Naive thymus-derived CD4-positive, alpha-beta T cell (primary cell): ENCODE data around the gene TAL1. TPM values are rescaled to one million over a fixed set of nuclear protein-coding genes. Genes with fewer than 3 reads are reported as not detected.

Source experiments
- ATAC-seq: fragments of 150-1000 bp; cut with Tn5 transposase; 2 replicates; pipeline ENCODE4 v1.10.0; 2021; ENCODE audit warnings: mild to moderate bottlenecking, moderate library complexity
- CTCF ChIA-PET: fragments of 350-600 bp; sonication (Branson Sonifier 250); formaldehyde crosslinking; loops from one replicate; lab custom pipeline; 2021; ENCODE audit warnings: antibody characterized with exemption; lab: Charles Lee
- POLR2A ChIA-PET: fragments of 350-600 bp; sonication (Branson Sonifier 250); formaldehyde crosslinking; loops from one replicate; lab custom pipeline; 2021; ENCODE audit warnings: antibody characterized with exemption, inconsistent platforms; lab: Charles Lee
- DNase-seq, 9 donors: peaks; one replicate each; pipeline versions ENCODE4 v3.0.0 to v3.0.0-alpha.2; 2020 to 2022; ENCODE audit warnings: mixed read lengths in 1 of 9
- H3K27ac ChIP-seq: one replicate; pipeline ENCODE4 v1.7.0; 2013; ENCODE audit warnings: mild to moderate bottlenecking, low read depth, low read length, moderate library complexity
- H3K27me3 ChIP-seq, 2 donors: one replicate each; pipeline ENCODE4 v1.7.0; 2013; ENCODE audit warnings: low read length in 2 of 2, mild to moderate bottlenecking in 2 of 2, moderate library complexity in 2 of 2; ENCODE audit not compliant: control insufficient read depth in 2 of 2, insufficient read depth in 2 of 2
- H3K36me3 ChIP-seq, 3 experiments: 1 replicate in 2 of 3; 2 replicates in 1 of 3; pipeline ENCODE4 v1.7.0; 2013; ENCODE audit warnings: low read length in 3 of 3, mild to moderate bottlenecking in 3 of 3, moderate library complexity in 1 of 3; ENCODE audit not compliant: insufficient read depth in 3 of 3, control insufficient read depth in 2 of 3
- H3K4me1 ChIP-seq, 2 donors: one replicate each; pipeline ENCODE4 v1.7.0; 2013; ENCODE audit warnings: low read length in 2 of 2, mild to moderate bottlenecking in 2 of 2, moderate library complexity in 1 of 2; ENCODE audit not compliant: control insufficient read depth in 2 of 2, insufficient read depth in 2 of 2
- H3K4me3 ChIP-seq: 2 replicates; pipeline ENCODE4 v1.7.0; 2013; ENCODE audit warnings: mild to moderate bottlenecking, low read length
- H3K9me3 ChIP-seq, 3 experiments: 1 replicate in 2 of 3; 2 replicates in 1 of 3; pipeline ENCODE4 v1.7.0; 2013; ENCODE audit warnings: low read length in 3 of 3; ENCODE audit not compliant: control insufficient read depth in 2 of 3
- H3K27ac Mint-ChIP-seq, 9 donors: one replicate each; pipeline ENCODE4 v1.8.0; 2020 to 2022; ENCODE audit warnings: mixed read lengths in 9 of 9, mild to moderate bottlenecking in 8 of 9, moderate library complexity in 5 of 9, inconsistent platforms in 2 of 9
- H3K27me3 Mint-ChIP-seq, 5 donors: one replicate each; pipeline ENCODE4 v1.8.0; 2021 to 2022; ENCODE audit warnings: mixed read lengths in 5 of 5, mild to moderate bottlenecking in 1 of 5
- H3K36me3 Mint-ChIP-seq, 5 donors: one replicate each; pipeline ENCODE4 v1.8.0; 2020 to 2022; ENCODE audit warnings: mixed read lengths in 5 of 5, mild to moderate bottlenecking in 3 of 5, inconsistent platforms in 1 of 5
- H3K4me1 Mint-ChIP-seq, 7 donors: one replicate each; pipeline ENCODE4 v1.8.0; 2020 to 2022; ENCODE audit warnings: mixed read lengths in 7 of 7, mild to moderate bottlenecking in 3 of 7, inconsistent platforms in 1 of 7
- H3K4me3 Mint-ChIP-seq, 10 donors: one replicate each; pipeline ENCODE4 v1.8.0; 2020 to 2022; ENCODE audit warnings: mild to moderate bottlenecking in 10 of 10, mixed read lengths in 10 of 10, moderate library complexity in 6 of 10, inconsistent platforms in 2 of 10
- H3K9me3 Mint-ChIP-seq, 11 donors: one replicate each; pipeline ENCODE4 v1.8.0; 2020 to 2022; ENCODE audit warnings: mixed read lengths in 11 of 11, mild to moderate bottlenecking in 4 of 11, inconsistent platforms in 1 of 11, moderate library complexity in 1 of 11
- intact Hi-C, 2 donors: fragments of 100-400 bp; cut with micrococcal nuclease; formaldehyde crosslinking; loops; one replicate each; pipeline ENCODE4 v1.15.1; 2023
- polyA plus RNA-seq, 2 donors: library from polyadenylated mRNA; unstranded; fragments of 300-500 nt; fragmentation: Illumina TruSeq; gene quantifications; one replicate each; pipeline ENCODE4 v1.2.3, GENCODE V29; 2021
- total RNA-seq, 6 experiments: library from RNA in 5 of 6; stranded (reverse) in 5 of 6; gene quantifications; 1 replicate in 5 of 6; 2 replicates in 1 of 6; pipeline ENCODE4 v1.2.3 and lab custom pipeline; 2021 to 2026

The TAL1 gene
- total and polyA plus RNA-seq, 7 experiments from 2014 or later, result 0.42 to 4.0 TPM; not detected in 5

GRCh38 chr1:47215713-47216112, 16.3 kb downstream of the TAL1 start:
- CTCF ChIA-PET, result no interaction called here
- intact Hi-C loops, result no loop called here
- H3K27me3 ChIP-seq, result no peaks in the 10 kb centered on the region
- H3K4me3 ChIP-seq, result no peak overlapping the region
- H3K27me3 Mint-ChIP-seq, result peaks cover under 1 to 9% (median 7%) of the 10 kb centered on the region in 5 donors
- no peak overlapping the region for H3K27ac ChIP-seq
- DNase-seq (no peak), ATAC-seq (no peak)
- H3K9me3 Mint-ChIP-seq, result peaks cover 0 to 2% (median 0%) of the 10 kb centered on the region in 11 donors
- H3K4me3 Mint-ChIP-seq, result no peak overlapping the region
- H3K9me3 ChIP-seq, result no peaks in the 10 kb centered on the region
- no peaks in the 10 kb centered on the region for H3K36me3 ChIP-seq
- no peaks in the 10 kb centered on the region for H3K4me1 ChIP-seq
- peaks cover 0 to 6% (median 0%) of the 10 kb centered on the region in 5 donors for H3K36me3 Mint-ChIP-seq
- POLR2A ChIA-PET, result no interaction called here
- H3K27ac Mint-ChIP-seq, result no peak overlapping the region
- H3K4me1 Mint-ChIP-seq, result peaks cover 0 to 6% (median 0%) of the 10 kb centered on the region in 7 donors

- H3K36me3 ChIP-seq, result no peaks in the 10 kb centered on the region
- Mint-ChIP-seq H3K9me3 (no peaks in the 10 kb centered on the region), H3K27ac (no peak overlapping the region), H3K4me1 (peaks cover 0 to 12% (median 0%) of the 10 kb centered on the region in 7 donors), H3K36me3 (no peaks in the 10 kb centered on the region), H3K27me3 (peaks cover 0 to 14% (median 0%) of the 10 kb centered on the region in 5 donors), H3K4me3 (no peak overlapping the region)
- H3K27ac ChIP-seq, result no peak overlapping the region
- intact Hi-C loops, result no loop called here
- no peak for ATAC-seq
- H3K9me3 ChIP-seq, result no peaks in the 10 kb centered on the region
- CTCF ChIA-PET, result no interaction called here
- POLR2A ChIA-PET, result no interaction called here
- H3K4me3 ChIP-seq, result no peak overlapping the region
- no peaks in the 10 kb centered on the region for H3K27me3 ChIP-seq
- no peaks in the 10 kb centered on the region for H3K4me1 ChIP-seq
- DNase-seq, result no peak
Observed at GRCh38 chr1:47214549-47214948, 17.5 kb downstream of the TAL1 start.

- Mint-ChIP-seq H3K4me3 (no peak overlapping the region), H3K4me1 (peaks cover 0 to 12% (median 0%) of the 10 kb centered on the region in 7 donors), H3K27ac (no peak overlapping the region), H3K9me3 (no peaks in the 10 kb centered on the region), H3K36me3 (no peaks in the 10 kb centered on the region), H3K27me3 (peaks cover 0 to 17% (median 6%) of the 10 kb centered on the region in 5 donors)
- no peaks in the 10 kb centered on the region for H3K4me1 ChIP-seq
- H3K36me3 ChIP-seq, result no peaks in the 10 kb centered on the region
- no peak overlapping the region for H3K4me3 ChIP-seq
- H3K27ac ChIP-seq, result no peak overlapping the region
- ATAC-seq (no peak), DNase-seq (no peak)
- ChIA-PET CTCF (no interaction called here), POLR2A (no interaction called here)
- H3K27me3 ChIP-seq, result no peaks in the 10 kb centered on the region
- intact Hi-C loops, result no loop called here
- no peaks in the 10 kb centered on the region for H3K9me3 ChIP-seq
Observed at GRCh38 chr1:47213230-47213963, 18.6 kb downstream of the TAL1 start.

DNA sequence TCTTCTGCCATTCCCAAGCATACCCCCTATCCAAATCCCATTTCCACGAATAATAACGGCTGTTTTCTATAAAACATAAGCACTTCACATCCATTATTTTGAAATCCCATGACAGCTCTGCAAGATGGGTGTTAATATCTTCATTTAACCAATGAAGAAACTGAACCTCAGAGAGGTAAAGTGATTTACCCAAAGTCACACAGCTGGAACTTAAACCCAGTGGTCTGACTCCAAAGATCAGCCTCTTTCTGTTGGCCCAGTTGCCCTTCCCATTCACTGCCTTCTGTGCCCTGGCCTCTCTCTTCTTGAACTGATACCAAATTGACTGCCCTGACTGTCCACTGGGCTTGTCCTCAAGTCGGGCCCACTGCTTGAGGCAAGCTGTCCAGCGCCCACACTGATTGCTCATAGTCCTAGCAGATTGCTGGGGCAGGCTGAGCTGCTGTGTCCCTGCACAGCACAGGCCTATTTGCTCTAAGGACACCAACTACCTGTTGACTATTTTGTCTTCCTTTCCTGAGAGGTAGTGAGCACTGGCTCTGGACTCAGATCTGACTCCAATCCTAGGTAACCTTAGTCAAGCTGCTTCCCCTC, 19.3 kb downstream of the TAL1 start:
- no peaks in the 10 kb centered on the region for H3K27me3 ChIP-seq
- H3K36me3 ChIP-seq, result no peaks in the 10 kb centered on the region
- peaks cover 0 to 21% (median 6%) of the 10 kb centered on the region in 5 donors for H3K27me3 Mint-ChIP-seq
- H3K4me3 ChIP-seq, result no peak overlapping the region
- H3K36me3 Mint-ChIP-seq, result no peaks in the 10 kb centered on the region
- no peak overlapping the region for H3K27ac ChIP-seq
- no peak overlapping the region for H3K4me3 Mint-ChIP-seq
- H3K27ac Mint-ChIP-seq, result no peak overlapping the region
- H3K9me3 Mint-ChIP-seq, result no peaks in the 10 kb centered on the region
- ChIA-PET POLR2A (no interaction called here), CTCF (no interaction called here)
- DNase-seq, result no peak
- no peak for ATAC-seq
- intact Hi-C loops, result no loop called here
- no peaks in the 10 kb centered on the region for H3K9me3 ChIP-seq
- peaks cover 0 to 12% (median 0%) of the 10 kb centered on the region in 7 donors for H3K4me1 Mint-ChIP-seq
- H3K4me1 ChIP-seq, result no peaks in the 10 kb centered on the region

DNA sequence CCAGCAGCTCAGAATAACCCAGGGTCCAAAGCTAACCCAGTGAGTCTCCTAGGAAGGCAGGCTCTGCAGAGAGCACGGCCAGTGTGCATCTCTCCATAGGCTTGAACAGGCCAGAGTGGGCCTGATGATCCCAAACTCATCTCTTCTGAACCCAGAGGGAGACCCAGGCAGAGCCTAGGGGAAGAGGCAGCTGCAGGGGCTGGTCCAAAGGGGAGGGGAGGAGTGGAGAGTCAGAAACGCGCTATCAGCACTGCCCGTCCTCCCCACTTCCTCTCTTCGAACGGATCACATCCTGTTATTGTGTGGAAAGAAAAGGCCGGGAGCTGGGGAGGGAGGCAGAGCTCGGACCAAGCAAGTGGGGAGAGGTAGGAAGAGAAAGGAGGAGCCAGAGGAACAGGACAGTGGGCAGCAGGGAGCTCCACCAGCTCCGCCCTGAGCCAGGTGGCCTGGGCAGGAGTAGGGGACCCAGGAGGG, 20.2 kb downstream of the TAL1 start:
- Mint-ChIP-seq H3K4me1 (peaks cover 0 to 12% (median 0%) of the 10 kb centered on the region in 7 donors), H3K9me3 (no peaks in the 10 kb centered on the region), H3K27ac (no peak overlapping the region), H3K36me3 (no peaks in the 10 kb centered on the region), H3K4me3 (peak overlapping the region in 1 of 10 donors; percentile 11), H3K27me3 (peaks cover 0 to 23% (median 6%) of the 10 kb centered on the region in 5 donors)
- Histone ChIP-seq H3K27me3 (no peaks in the 10 kb centered on the region), H3K4me1 (no peaks in the 10 kb centered on the region), H3K9me3 (no peaks in the 10 kb centered on the region), H3K36me3 (no peaks in the 10 kb centered on the region), H3K27ac (no peak overlapping the region), H3K4me3 (no peak overlapping the region)
- intact Hi-C loops, result no loop called here
- DNase-seq (no peak), ATAC-seq (peak; percentile 44)
- POLR2A ChIA-PET, result no interaction called here
- CTCF ChIA-PET, result no interaction called here

- no peaks in the 10 kb centered on the region for H3K9me3 ChIP-seq
- peaks cover 0 to 2% (median 0%) of the 10 kb centered on the region in 11 donors for H3K9me3 Mint-ChIP-seq
- no peaks in the 10 kb centered on the region for H3K27me3 ChIP-seq
- CTCF ChIA-PET, result no interaction called here
- DNase-seq (no peak), ATAC-seq (no peak)
- H3K27me3 Mint-ChIP-seq, result peaks cover 0 to 32% (median 17%) of the 10 kb centered on the region in 5 donors
- H3K36me3 ChIP-seq, result no peaks in the 10 kb centered on the region
- peaks cover 0 to 12% (median 0%) of the 10 kb centered on the region in 7 donors for H3K4me1 Mint-ChIP-seq
- H3K27ac Mint-ChIP-seq, result no peak overlapping the region
- intact Hi-C loops, result no loop called here
- POLR2A ChIA-PET, result interaction anchor here (0.6 kb wide), 1 partner anchor 22 kb away, joined by 3 read pairs; no protein-coding TSS in a partner anchor
- no peaks in the 10 kb centered on the region for H3K36me3 Mint-ChIP-seq
- H3K27ac ChIP-seq, result no peak overlapping the region
- no peak overlapping the region for H3K4me3 ChIP-seq
- no peak overlapping the region for H3K4me3 Mint-ChIP-seq
- no peaks in the 10 kb centered on the region for H3K4me1 ChIP-seq
Observed at GRCh38 chr1:47210666-47211065, 21.4 kb downstream of the TAL1 start.
